Measurements from ENCODE around the gene TRIM62.

DNA sequence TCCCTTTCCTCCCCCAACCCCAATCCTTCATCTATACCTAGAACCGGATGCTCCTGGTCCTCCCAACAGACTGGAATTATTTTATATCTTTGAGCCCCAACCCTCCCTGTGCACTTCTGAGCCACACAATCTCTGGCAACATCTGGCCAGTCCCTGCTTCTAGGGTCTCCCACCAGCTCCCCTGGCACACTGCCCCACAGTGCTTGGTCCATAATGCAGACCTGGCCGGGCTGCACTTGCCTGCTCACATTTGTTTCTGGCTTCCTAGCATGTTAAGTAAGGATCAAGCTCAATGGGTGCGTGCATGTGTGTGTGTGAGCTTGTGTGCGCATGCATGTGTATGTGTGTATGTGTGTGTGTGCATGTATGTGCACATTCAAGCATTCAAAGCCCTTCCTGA, 8.8 kb downstream of the TRIM62 start:
- TF ChIP-seq POLR2A (IDR thresholded peaks at IDR 0.05; ENCODE audit: low read length) (no peak), GATA1 (IDR thresholded peaks at IDR 0.05; ENCODE audit: low read depth, low read length) (no peak)
